ENCODE measurements around the gene SAP25. TPM values are rescaled to one million over a fixed set of nuclear protein-coding genes. Genes with fewer than 3 reads are reported as not detected.
A peak's percentile ranks its signal among the peaks of the same experiment; 100 is the strongest.
"Not testable (repeated sequence)": the region's sequence is repeated elsewhere in the genome, so short reads cannot be mapped to it uniquely, and the experiment has no call there.

Gene SAP25
- total RNA-seq, 1 experiment from 2014 or later: 2.0 TPM

DNA sequence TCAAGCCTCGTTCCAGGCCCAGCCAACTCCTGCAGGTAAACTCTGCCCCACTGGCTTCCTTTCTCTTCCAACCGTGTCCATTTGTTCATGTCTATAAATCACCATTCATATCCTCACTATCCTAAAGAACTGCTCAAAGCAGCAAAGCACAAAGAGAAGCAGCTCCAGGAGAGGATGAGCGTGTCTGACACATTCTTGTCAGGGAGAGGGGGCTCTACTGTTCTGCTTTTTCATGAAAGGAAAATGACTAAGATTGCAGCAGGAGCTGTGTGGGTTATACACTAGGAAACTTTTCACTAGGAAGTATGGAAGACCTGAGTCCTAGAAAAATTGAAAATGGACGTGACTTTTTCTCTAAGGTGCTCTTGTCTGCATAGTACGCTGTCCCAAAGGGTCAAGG, 18.0 kb downstream of the SAP25 start:
- BruUV-seq (replicated peaks): no TSS peak
- H3K27ac Mint-ChIP-seq (ENCODE audit: unreplicated experiment): no peak overlapping the region
- peaks cover 79% of the 10 kb centered on the region for H3K36me3 Mint-ChIP-seq (ENCODE audit: insufficient read depth, unreplicated experiment)
- H3K9me3 Mint-ChIP-seq (ENCODE audit: unreplicated experiment): no peaks in the 10 kb centered on the region
- TF ChIP-seq, protein P1, sequence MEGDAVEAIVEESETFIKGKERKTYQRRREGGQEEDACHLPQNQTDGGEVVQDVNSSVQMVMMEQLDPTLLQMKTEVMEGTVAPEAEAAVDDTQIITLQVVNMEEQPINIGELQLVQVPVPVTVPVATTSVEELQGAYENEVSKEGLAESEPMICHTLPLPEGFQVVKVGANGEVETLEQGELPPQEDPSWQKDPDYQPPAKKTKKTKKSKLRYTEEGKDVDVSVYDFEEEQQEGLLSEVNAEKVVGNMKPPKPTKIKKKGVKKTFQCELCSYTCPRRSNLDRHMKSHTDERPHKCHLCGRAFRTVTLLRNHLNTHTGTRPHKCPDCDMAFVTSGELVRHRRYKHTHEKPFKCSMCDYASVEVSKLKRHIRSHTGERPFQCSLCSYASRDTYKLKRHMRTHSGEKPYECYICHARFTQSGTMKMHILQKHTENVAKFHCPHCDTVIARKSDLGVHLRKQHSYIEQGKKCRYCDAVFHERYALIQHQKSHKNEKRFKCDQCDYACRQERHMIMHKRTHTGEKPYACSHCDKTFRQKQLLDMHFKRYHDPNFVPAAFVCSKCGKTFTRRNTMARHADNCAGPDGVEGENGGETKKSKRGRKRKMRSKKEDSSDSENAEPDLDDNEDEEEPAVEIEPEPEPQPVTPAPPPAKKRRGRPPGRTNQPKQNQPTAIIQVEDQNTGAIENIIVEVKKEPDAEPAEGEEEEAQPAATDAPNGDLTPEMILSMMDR (IDR thresholded peaks at IDR 0.05; ENCODE audit: insufficient read depth in 1 of 2, low read depth in 1 of 2, low read length in 1 of 2, severe bottlenecking in 1 of 2, unreplicated experiment in 1 of 2): no peak
- Histone ChIP-seq H3K9me3 (no peaks in the 10 kb centered on the region), H3K27me3 (replicated peaks; ENCODE audit: control insufficient read depth, insufficient read depth, low read length) (no peaks in the 10 kb centered on the region), H3K36me3 (ENCODE audit: control insufficient read depth, insufficient read depth, low read length) (peaks cover 4% of the 10 kb centered on the region), H3K4me1 (peaks cover 7% of the 10 kb centered on the region; the same call in 1 of the 2 replicates), H3K4me3 (ENCODE audit: low read depth, low read length) (no peak overlapping the region)
- no peak for DNase-seq
- no peaks in the 10 kb centered on the region for H3K27me3 Mint-ChIP-seq (ENCODE audit: insufficient read depth, unreplicated experiment)
- no peaks in the 10 kb centered on the region for H3K4me1 Mint-ChIP-seq (ENCODE audit: low read depth, unreplicated experiment)
- POLR2A ChIA-PET: interaction anchor here (0.8 kb wide), 1 partner anchor 17 kb away, joined by 4 read pairs; the partner anchor contains the start of gene AGFG2
- intact Hi-C loops (cut with micrococcal nuclease; ENCODE audit: unreplicated experiment): no loop called here
- H3K4me3 Mint-ChIP-seq (ENCODE audit: unreplicated experiment): no peak overlapping the region
- CTCF ChIA-PET: interaction anchor here (0.6 to 1.6 kb wide), 2 partner anchors 33 to 86 kb away, joined by 3 to 6 read pairs; no protein-coding TSS in a partner anchor

DNA sequence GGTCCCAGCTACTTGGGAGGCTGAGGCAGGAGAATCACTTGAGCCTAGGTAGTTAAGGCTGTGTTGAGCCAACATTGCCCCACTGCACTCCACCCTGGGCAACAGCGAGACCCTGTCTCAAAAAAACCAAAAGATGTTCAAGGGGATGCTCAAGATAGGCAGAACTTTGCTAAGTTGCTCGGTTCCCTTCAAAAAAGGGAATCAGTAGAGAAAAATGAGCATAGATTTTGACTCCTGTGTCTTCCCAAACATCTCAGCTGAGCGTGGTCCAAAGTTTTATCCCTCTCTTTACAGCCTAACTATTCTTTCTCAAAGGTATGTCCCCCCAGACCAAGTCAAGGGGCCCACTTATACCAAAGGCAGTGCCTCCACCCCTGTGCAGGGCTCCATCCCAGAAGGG, 20.7 kb downstream of the SAP25 start:
- peaks cover under 1% of the 10 kb centered on the region; the same call in 1 of the 2 replicates for H3K4me1 ChIP-seq
- Mint-ChIP-seq H3K4me3 (ENCODE audit: unreplicated experiment) (no peak overlapping the region), H3K27me3 (ENCODE audit: insufficient read depth, unreplicated experiment) (no peaks in the 10 kb centered on the region), H3K27ac (ENCODE audit: unreplicated experiment) (no peak overlapping the region), H3K4me1 (ENCODE audit: low read depth, unreplicated experiment) (peaks cover 6% of the 10 kb centered on the region), H3K9me3 (ENCODE audit: unreplicated experiment) (no peaks in the 10 kb centered on the region), H3K36me3 (ENCODE audit: insufficient read depth, unreplicated experiment) (peaks cover 89% of the 10 kb centered on the region)
- ChIA-PET CTCF (no interaction called here), POLR2A (no interaction called here)
- TF ChIP-seq, protein P1 (IDR thresholded peaks at IDR 0.05; ENCODE audit: insufficient read depth in 1 of 2, low read depth in 1 of 2, low read length in 1 of 2, severe bottlenecking in 1 of 2, unreplicated experiment in 1 of 2): no peak
- intact Hi-C loops (cut with micrococcal nuclease; ENCODE audit: unreplicated experiment): no loop called here
- no TSS peak for BruUV-seq (replicated peaks)
- H3K9me3 ChIP-seq: no peaks in the 10 kb centered on the region
- H3K4me3 ChIP-seq (ENCODE audit: low read depth, low read length): no peak overlapping the region
- no peak for DNase-seq
- H3K27me3 ChIP-seq (replicated peaks; ENCODE audit: control insufficient read depth, insufficient read depth, low read length): no peaks in the 10 kb centered on the region
- H3K36me3 ChIP-seq (ENCODE audit: control insufficient read depth, insufficient read depth, low read length): peaks cover 4% of the 10 kb centered on the region

DNA sequence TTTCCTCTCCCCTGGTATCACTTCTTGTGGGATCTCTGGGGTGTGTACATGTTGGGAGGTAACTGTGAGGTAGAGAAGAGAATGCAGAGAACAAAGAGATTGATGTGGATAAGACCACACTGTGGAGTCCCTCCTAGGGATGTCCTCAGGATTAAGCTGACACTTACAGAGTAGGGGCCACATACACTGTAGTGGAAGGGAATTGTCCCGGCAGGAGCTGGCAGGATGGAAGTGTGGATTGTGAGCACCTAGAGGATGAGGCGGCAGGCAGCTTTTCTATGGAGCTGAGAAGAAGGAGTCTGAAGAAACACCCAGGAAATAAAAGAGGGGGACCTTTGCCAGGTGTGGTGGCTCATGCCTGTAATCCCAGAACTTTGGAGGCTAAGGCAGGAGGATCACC, 21.2 kb downstream of the SAP25 start:
- intact Hi-C loops (cut with micrococcal nuclease; ENCODE audit: unreplicated experiment): no loop called here
- Histone ChIP-seq H3K36me3 (ENCODE audit: control insufficient read depth, insufficient read depth, low read length) (peaks cover 4% of the 10 kb centered on the region), H3K27me3 (replicated peaks; ENCODE audit: control insufficient read depth, insufficient read depth, low read length) (no peaks in the 10 kb centered on the region), H3K4me1 (peaks cover 5% of the 10 kb centered on the region), H3K4me3 (ENCODE audit: low read depth, low read length) (no peak overlapping the region), H3K9me3 (no peaks in the 10 kb centered on the region)
- Mint-ChIP-seq H3K9me3 (ENCODE audit: unreplicated experiment) (no peaks in the 10 kb centered on the region), H3K4me3 (ENCODE audit: unreplicated experiment) (no peak overlapping the region), H3K4me1 (ENCODE audit: low read depth, unreplicated experiment) (peaks cover 6% of the 10 kb centered on the region), H3K27me3 (ENCODE audit: insufficient read depth, unreplicated experiment) (no peaks in the 10 kb centered on the region), H3K36me3 (ENCODE audit: insufficient read depth, unreplicated experiment) (peaks cover 84% of the 10 kb centered on the region), H3K27ac (ENCODE audit: unreplicated experiment) (no peak overlapping the region)
- POLR2A ChIA-PET: no interaction called here
- CTCF ChIA-PET: no interaction called here
- no TSS peak for BruUV-seq (replicated peaks)
- TF ChIP-seq, protein P1 (IDR thresholded peaks at IDR 0.05; ENCODE audit: insufficient read depth in 1 of 2, low read depth in 1 of 2, low read length in 1 of 2, severe bottlenecking in 1 of 2, unreplicated experiment in 1 of 2): no peak
- no peak for DNase-seq

DNA sequence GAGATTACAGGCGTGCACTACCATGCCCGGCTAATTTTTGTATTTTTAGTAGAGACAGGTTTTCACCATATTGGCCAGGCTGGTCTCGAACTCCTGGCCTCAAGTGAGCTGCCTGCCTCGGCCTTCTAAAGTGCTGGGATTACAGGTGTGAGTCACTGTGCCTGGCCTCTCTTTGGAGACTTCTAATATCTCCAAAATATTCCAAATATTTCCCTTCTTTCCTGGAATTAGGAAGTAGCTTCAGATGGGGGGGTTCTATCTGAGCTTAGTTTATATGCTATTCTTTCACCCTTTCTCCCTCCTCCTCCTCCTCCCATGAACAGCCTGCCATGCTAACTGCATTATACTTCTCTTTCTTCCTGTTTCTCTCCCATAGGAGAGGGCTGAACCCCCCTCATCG, 25.3 kb downstream of the SAP25 start:
- CTCF ChIA-PET: interaction anchor here (1.4 kb wide), 1 partner anchor 11 kb away, joined by 4 read pairs; no protein-coding TSS in a partner anchor
- H3K36me3 ChIP-seq (ENCODE audit: control insufficient read depth, insufficient read depth, low read length); H3K4me3 ChIP-seq (ENCODE audit: low read depth, low read length); POLR2A ChIA-PET; H3K27me3 Mint-ChIP-seq (ENCODE audit: insufficient read depth, unreplicated experiment); DNase-seq; H3K9me3 ChIP-seq; H3K4me3 Mint-ChIP-seq (ENCODE audit: unreplicated experiment); H3K9me3 Mint-ChIP-seq (ENCODE audit: unreplicated experiment); BruUV-seq (replicated peaks); H3K27me3 ChIP-seq (replicated peaks; ENCODE audit: control insufficient read depth, insufficient read depth, low read length): not testable (repeated sequence)
- H3K4me1 ChIP-seq: peaks cover 41% of the 10 kb centered on the region
- intact Hi-C loops (cut with micrococcal nuclease; ENCODE audit: unreplicated experiment): loop anchor here (5.0 kb wide), 1 partner anchor 46 kb away; no protein-coding TSS in a partner anchor
- Mint-ChIP-seq H3K27ac (ENCODE audit: unreplicated experiment) (peak overlapping the region; percentile 39), H3K36me3 (ENCODE audit: insufficient read depth, unreplicated experiment) (peaks cover 54% of the 10 kb centered on the region), H3K4me1 (ENCODE audit: low read depth, unreplicated experiment) (peaks cover 44% of the 10 kb centered on the region)

All from Caco-2 (cell line).